Stimulated activated CD4-positive, alpha-beta T cell treated with anti-CD3 and anti-CD28 coated beads, Interleukin-4, amount 100 ng/mL, for 48 hours (primary cell): ENCODE data around the gene PIP.
"Not testable (repeated sequence)": the region's sequence is repeated elsewhere in the genome, so short reads cannot be mapped to it uniquely, and the experiment has no call there.

Experiments used
- DNase-seq, 2 donors: peaks; one replicate each; pipeline ENCODE4 v3.0.0-alpha.2; 2020; ENCODE audit warnings: low read depth in 2 of 2

PIP gene, protein sequence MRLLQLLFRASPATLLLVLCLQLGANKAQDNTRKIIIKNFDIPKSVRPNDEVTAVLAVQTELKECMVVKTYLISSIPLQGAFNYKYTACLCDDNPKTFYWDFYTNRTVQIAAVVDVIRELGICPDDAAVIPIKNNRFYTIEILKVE

DNA sequence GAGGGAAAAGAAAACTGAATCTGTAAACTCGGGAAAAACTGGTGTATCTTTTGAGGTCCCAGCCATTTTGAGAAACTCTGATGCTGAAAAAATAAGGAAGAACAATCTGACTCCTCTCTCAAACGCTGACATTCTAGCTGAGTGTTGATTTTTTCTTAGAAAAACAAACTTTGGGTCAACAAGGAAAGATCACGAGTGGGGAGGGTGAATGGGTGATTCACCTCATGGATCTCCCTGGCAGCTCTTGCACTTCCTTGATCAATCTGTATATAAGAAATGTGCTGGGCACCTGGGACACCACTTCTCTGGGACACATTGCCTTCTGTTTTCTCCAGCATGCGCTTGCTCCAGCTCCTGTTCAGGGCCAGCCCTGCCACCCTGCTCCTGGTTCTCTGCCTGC lies at the start of gene PIP:
PIP (plus strand) TSS at position 297 of the 400 bp plus-strand sequence; CDS start at position 337, 40 bp downstream.
- DNase-seq: no peak

DNA sequence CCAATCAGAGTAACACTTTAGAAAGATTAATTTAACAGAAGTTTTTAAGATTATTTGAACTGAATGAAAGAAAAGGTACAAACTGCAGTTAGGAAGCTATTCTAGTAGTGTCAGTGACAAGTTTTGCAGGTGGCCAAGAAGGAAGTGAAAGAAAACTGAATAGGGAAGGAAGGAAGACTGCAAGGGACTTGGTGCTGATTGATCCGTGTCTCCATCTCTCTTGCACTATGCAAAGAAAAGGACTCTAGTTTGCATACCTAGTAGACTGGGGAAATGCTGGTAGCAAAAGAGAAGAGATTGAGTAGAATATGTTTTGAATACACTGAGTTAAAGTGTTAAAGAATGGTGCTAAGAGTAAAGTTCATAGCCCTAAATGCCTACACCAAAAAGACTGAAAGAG lies 46.8 kb upstream of the PIP start:
- DNase-seq: no peak

DNA sequence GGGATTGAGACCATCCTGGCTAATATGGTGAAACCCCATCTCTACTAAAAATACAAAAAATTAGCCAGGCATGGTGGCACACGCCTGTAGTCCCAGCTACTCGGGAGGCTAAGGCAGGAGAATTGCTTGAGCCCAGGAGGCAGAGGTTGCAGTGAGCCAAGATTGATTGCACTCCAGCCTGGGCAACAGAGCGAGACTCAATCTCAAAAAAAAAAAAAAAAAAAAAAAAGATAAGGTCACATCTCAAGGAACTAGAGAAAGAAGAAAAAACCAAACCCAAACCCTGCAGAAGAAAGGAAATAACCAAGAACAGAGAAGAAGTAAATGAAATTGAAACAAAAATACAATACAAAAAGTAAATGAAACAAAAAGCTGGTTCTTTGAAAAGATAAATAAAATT lies 46.3 kb upstream of the PIP start:
- not testable (repeated sequence) for DNase-seq

DNA sequence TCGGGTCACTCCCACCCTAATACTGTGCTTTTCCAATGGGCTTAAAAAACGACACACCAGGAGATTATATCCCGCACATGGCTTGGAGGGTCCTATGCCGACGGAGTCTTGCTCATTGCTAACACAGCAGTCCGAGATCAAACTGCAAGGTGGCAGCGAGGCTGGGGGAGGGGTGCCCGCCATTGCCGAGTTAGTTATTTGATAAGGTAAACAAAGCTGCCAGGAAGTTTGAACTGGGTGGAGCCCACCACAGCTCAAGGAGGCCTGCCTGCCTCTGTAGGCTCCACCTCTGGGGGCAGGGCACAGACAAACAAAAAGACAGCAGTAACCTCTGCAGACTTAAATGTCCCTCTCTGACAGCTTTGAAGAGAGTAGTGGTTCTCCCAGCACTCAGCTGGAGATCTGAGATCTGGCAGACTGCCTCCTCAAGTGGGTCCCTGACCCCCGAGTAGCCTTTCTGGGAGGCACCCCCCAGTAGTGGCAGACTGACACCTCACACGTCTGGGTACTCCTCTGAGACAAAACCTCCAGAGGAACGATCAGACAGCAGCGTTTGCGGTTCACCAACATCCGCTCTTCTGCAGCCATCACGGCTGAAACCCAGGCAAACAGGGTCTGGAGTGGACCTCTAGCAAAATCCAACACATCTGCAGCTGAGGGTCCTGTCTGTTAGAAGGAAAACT lies 43.2 kb upstream of the PIP start:
- DNase-seq: not testable (repeated sequence)

DNA sequence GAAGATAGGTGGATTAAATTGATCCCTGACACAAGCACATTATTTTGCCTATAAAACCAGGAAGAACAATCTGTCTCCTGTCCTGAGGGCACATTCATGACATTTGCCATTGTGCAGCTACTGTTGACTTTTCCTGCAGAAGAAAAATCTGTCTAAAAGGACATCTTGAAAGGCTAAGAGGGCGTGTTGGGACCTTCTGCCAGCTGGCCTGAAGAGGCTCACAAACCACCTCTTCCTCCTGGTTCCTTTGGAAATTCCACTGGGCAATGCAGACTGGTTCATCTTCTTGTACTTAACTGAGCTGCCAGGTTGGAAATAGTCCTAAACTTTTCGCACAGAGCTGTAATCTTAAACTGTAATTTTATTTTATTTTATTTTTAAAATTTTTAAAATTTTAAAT lies 35.7 kb upstream of the PIP start:
- no peak for DNase-seq

DNA sequence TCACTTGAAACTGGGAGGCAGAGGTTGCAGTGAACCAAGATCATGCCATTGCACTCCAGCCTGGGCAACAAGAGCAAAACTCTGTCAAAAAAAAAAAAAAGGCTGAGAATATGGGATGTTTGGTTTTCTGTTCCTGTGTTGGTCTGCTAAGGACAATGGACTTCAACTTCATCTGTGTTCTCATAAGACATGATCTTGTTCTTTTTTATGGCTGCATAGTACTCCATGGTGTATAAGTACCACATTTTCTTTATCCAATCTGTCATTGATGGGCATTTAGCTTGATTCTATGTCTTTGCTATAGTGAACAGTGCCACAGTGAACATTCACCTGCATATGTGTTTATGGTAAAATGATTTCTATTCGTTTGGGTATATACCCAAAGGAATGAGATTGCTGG lies 32.3 kb upstream of the PIP start:
- DNase-seq: not testable (repeated sequence)

DNA sequence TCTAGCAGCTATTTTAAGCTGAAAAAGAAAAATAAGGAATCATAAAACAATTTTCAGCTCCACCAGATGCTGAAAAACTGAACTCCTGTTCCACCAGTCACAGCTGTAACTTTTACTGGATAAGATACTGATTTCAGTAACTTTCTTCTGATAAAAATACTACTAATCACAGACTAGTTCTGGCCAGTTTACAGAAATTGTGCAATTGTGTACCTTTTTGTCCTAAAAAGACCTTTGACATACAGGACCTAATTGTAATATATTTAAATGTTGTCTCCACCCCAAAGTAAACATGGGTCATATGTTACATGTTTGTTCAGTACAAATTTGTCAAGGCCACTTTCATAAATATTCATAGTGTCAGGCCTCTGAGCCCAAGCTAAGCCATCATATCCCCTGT lies 27.1 kb upstream of the PIP start:
- no peak for DNase-seq

DNA sequence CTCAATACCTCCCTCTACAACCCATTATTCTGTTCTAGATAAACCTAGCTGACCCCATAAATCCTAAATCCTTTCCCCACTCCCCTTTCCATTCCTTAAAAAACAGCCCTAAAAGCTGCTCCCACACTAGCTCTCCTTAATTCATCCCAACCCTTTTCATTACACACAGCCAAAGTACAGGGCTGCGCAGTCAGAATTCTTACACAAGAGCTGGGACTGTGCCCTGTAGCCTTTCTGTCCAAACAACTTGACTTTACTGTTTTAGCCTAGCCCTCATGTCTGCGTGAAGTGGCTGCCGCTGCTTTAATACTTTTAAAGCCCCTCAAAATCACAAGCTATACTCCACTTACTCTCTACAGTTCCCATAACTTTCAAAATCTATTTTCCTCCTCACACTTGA lies 23.9 kb upstream of the PIP start:
- not testable (repeated sequence) for DNase-seq

DNA sequence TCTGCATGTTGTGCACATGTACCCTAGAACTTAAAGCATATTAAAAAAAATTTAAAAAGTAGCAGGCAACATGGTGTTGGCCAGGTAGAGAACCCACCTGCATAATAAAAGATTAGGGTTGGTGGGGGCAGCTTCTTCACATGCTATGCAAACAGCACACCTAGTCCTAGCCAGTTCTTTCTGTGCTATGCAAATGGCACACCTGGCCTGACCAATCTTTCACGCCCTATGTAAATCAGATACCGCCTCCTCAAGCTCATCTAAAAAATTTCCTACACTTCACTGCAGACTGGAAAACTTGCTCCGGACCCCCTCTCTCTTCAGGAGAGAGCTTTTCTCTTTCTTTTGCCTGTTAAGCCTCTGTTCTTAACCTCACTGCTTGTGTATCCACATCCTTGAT lies 14.5 kb upstream of the PIP start:
- DNase-seq: no peak

DNA sequence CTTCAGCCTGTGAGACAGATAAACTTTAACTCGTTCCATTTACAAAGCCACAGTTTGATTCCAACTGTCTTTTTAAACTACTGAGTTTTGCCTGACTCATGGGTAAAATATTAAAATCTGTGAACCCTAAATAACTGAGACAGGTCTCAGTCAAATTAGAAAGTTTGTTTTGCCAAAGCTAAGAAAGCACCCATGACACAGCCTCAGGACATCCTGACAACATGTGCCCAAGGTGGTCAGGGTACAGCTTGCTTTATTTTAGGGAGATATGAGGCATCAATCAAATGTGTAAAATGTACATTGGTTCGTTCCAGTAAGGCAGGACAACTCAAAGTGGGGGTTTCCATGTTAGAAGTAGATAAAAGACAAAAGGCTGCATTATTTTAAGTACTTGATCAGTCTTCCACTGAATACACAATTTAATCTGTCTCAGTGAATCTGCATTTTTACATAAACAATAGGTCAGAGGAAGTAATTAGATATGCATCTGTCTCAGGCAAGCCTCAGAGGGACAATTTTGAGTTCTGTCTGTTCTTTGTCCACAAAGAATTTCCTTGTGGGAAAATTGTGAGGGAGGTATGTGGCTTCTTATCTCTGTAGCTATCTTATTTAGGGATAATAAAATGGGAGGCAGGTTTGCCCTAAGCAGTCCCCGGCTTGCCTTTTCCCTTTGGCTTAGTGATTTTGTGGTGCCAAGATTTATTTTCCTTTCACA lies 11.0 kb upstream of the PIP start:
- no peak for DNase-seq

DNA sequence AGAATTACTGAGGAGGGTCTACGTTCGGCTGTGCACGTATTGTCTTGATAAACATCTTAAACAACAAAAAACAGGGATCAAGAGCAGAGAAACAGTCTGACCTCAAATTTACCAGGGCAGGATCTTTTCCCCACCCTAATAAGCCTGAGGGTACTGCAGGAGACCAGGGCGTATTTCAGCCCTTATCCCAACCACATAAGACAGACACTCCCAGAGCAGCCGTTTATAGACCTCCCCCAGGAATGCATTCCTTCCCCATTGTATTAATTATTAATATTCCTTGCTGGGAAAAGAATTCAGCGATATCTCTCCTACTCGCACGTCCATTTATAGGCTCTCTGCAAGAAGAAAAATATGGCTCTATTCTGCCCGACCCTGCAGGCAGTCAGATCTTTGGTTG lies 8.6 kb upstream of the PIP start:
- DNase-seq: not testable (repeated sequence)

DNA sequence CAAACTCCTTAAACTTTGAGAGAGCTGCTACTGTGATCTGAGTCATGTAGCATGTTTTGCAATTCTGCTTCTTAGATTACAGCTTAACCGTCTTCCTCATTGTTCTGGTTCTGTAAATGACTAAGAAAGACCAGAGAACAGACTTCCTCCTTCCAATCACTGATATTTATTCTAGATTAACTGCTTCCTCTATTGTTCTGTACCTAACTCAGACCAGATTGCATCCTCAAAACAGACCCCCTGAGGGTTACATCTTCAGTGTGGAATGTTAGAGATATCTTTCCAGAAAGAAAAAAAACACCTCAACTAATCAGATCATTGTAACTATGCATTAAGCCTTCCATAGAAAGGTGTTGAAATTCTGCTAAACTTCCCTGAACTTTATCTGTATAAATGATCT lies 5.7 kb upstream of the PIP start:
- DNase-seq: no peak

DNA sequence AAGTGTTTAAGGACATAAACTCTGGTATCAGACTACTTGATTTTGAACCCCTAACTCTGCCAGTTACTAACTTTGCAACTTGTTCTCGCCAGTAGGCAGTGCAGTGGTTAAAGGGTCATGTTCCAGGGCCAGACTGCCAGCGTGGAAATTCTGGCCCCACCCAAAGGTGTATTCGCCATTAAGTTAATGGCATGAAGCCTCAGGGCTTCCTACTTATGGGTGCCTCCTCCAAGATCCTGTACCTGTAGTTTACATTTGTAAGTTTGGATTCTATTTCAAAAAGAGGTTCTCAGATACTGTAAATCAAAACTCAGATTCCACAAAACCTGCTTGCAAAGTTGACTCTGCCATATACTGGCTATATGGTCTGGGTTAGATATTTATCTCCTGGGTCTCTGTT lies 2.8 kb upstream of the PIP start:
- DNase-seq: no peak

DNA sequence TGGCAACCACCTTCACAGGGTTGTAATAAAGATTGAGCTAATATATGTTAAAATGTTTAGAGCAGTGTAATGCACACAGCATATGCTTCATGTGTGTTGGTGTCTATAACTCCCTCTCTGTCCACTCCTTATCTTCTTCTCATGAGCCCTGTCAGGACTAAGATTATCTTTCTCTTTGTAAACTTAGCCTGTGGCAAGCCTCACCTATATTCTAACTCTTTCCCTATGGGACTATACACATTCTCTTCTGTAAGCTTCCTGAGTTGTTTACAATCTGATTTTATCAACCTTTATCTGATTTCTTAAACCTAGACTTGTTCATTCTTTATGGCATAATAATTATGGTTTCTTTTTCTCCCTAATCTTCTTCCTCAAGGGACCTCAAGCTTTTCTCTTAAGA lies 2.4 kb upstream of the PIP start:
- no peak for DNase-seq

DNA sequence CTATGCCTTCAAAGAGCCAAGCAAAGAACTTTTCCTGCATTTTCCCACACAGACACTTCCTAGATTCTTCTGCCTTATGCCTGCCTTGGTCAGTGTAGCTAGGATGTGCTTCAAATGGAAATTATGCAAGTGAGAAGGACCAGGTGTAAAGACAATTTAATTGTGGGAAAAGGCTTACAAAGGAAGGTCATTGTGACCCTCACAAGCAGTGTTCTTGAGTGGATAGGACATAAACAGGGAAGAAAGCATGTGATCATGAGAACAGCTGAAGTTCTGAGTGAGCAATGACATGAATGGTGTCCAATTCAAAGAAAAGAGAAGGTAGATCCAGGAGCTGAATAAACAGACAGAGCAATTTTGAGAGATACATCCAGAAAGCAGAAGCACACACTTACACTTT lies 1.3 kb upstream of the PIP start:
- DNase-seq: no peak

DNA sequence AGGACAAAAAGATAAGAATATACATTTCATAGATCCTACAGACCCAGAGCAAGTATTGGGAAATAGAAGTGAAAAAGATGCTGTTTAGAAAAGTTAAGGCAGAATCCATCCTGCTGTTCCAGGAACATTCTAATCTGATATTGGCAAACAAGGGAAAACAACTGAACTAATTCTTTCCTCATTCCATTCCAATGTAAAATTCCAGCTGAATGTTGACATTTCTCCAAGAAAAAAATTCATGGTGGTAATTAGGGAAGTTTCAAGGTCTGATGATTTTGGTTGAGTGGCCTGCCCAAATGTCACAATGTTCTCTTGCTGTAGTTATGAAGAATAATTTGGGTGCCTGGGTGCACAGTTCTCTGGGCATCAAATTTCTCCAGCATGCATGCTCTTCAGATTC lies 15.2 kb downstream of the PIP start:
- DNase-seq: no peak

DNA sequence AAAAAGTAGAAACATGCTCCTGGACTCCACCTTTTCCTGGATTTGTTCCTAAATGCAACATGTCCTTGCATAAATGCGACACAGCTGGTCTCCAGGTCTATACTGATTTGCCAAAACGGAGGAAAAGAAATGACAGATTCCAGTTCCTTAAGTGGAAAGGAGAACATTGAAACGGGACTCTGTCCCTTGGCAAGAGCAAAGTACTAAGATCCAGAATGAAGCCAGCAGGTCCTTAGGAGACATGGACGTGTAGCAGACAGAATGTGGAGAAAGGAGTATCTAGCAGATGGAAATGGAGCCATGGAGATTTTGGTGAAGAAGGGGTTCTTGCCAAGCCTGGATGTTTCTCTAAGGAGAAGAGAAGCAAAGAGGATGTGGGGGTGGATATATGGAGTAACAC lies 16.2 kb downstream of the PIP start:
- DNase-seq: no peak

DNA sequence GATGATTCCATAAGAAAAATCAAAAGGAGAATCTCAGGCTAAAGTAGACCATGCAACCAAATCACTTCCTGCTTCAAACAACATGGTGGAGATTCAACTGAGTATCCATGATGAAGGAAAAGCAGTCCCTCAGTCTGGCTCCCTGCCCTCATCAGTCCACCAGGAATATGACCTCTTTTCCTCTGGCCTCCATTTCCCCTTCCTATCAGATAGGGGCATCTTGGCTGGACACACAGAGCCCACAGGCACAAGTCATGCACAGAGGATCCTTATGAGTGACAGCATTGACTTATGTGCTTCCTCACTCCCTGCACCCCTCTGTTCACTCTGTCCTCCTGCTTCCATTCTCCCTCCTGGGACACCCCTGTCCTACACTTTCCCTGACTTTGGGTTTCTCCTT lies 16.8 kb downstream of the PIP start:
- no peak for DNase-seq

DNA sequence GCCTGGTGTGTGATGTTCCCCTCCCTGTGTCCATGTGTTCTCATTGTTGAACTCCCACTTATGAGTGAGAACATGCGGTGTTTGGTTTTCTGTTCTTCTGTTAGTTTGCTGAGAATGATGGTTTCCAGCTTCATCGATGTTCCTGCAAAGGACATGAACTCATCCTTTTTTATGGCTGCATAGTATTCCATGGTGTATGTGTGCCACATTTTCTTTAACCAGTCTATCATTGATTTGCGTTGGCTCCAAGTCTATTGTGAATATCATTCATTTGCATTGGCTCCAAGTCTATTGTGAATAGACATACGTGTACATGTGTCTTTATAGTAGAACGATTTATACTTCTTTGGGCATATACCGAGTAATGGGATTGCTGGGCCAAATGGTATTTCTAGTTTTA lies 18.8 kb downstream of the PIP start:
- not testable (repeated sequence) for DNase-seq

DNA sequence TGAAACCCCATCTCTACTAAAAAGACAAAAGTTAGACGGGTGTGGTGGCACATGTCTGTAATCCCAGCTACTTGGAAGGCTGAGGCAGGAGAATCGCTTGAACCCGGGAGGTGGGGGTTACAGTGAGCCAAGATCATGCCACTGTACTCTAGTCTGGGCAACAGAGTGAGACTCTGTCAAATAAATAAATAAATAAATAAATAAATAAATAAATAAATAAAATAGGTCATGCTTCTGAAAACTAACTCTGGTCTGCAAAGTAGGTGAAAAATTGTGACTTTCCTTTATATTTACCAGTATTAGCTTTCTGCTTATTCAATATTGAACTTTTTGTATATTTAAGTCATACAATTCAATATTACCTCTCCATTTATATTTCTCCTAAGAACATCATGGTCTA lies 26.7 kb downstream of the PIP start:
- DNase-seq: not testable (repeated sequence)

DNA sequence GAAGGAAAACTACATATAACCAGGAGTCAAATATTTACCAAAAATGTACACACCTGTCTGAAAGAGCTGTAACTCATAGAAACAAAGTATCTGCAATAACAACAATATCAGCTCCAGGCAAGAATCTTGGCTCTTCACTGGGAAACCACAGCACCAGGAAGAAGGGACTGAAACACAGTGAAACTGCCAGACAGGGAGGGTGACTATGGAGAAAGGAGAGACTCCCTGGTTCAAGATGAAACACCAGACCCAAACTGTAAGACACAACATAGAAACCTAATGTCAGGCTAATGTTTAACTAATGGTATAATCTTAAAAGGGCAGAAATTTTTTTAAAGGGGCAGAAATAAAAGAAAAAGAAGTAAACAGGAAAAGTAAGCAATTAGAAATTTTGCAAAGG lies 39.8 kb downstream of the PIP start:
- DNase-seq: no peak

DNA sequence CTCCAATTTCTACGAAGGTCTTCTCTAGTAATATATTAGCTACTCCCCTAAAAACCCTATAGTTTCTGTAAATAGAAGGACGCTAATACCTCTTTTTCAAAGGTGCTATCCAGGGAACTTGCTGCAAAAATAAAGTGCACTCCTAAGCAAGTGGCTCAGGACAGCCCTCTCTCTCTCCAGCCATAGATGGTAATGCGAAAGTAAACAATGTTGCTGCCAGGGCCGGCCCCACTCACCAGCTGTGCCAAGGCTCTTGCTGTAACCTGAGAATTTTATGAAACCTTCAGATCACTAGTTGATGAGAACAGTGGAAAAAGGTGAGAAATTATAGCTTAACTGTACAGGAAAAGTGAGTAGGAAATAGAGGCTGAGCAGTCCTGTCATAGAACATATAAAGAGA lies 40.5 kb downstream of the PIP start:
- DNase-seq: no peak

DNA sequence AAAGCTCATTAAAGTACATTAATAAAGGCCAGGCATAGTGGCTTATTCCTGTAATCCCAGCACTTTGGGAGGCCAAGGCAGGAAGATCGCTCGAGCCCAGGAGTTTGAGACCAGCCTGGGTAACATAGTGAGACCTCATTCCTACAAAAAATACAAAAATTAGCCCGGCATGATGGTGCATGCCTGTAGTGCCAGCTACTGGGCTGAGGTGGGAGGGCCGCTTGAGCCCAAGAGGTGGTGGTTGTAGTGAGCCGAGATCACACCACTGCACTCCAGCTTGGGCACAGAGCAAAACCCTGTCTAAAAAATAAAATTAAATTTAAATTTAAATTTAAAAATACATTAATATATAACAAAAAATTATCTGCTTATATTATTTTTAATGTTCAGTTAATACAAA lies 44.3 kb downstream of the PIP start:
- DNase-seq: no peak
